Neural cell (in vitro differentiated cells): ENCODE data around the gene FGF14.

Source experiments
- CTCF ChIP-seq: fragments of 450-650 bp; IDR thresholded peaks from 2 replicates; pipeline ENCODE4 v1.5.1; 2014; ENCODE audit warnings: antibody characterized with exemption, mild to moderate bottlenecking, moderate library complexity; ENCODE audit not compliant: poor library complexity, severe bottlenecking
- EP300 ChIP-seq: fragments of 450-650 bp; conservative IDR thresholded peaks from 2 replicates; pipeline ENCODE4 v1.6.1; 2014; ENCODE audit warnings: antibody characterized with exemption, mild to moderate bottlenecking, moderate library complexity; ENCODE audit not compliant: poor library complexity, severe bottlenecking
- EZH2 ChIP-seq: fragments of 200-600, 300-800 bp; shearing (Covaris generic), sonication (generic); IDR thresholded peaks from 2 replicates; pipeline ENCODE4 v1.6.1; 2014; ENCODE audit warnings: antibody characterized with exemption, low read length, borderline replicate concordance, mild to moderate bottlenecking; ENCODE audit not compliant: insufficient read depth, poor library complexity, severe bottlenecking
- POLR2AphosphoS5 ChIP-seq: IDR thresholded peaks from 2 replicates; pipeline ENCODE4 v1.6.1; 2012
- RAD21 ChIP-seq: fragments of 450-650 bp; conservative IDR thresholded peaks from 2 replicates; pipeline ENCODE4 v1.6.1; 2014; ENCODE audit warnings: antibody characterized with exemption, mild to moderate bottlenecking, moderate library complexity
- SMC3 ChIP-seq: fragments of 450-650 bp; conservative IDR thresholded peaks from 2 replicates; pipeline ENCODE4 v1.6.1; 2014; ENCODE audit warnings: antibody characterized with exemption, mild to moderate bottlenecking, moderate library complexity; ENCODE audit not compliant: poor library complexity

GRCh38 chr13:101681834-101682233 is 720.0 kb downstream of the FGF14 start:
- TF ChIP-seq EP300, result no peak
- TF ChIP-seq RAD21, result no peak
- no peak for TF ChIP-seq EZH2
- TF ChIP-seq POLR2AphosphoS5, result no peak
- no peak for TF ChIP-seq CTCF
- no peak for TF ChIP-seq SMC3
